NCI-H226 (cell line): ENCODE measurements around the gene MYD88.
A peak's percentile ranks its signal among the peaks of the same experiment; 100 is the strongest.
"Not testable (repeated sequence)": the region's sequence is repeated elsewhere in the genome, so short reads cannot be mapped to it uniquely, and the experiment has no call there.

ENCODE experiments used
- DNase-seq: peaks from one replicate; pipeline ENCODE4 v3.0.0-alpha.2; 2015

Gene MYD88

GRCh38 chr3:38146504-38146903 lies 8.0 kb downstream of the MYD88 start:
- no peak for DNase-seq

- no peak for DNase-seq
Observed at GRCh38 chr3:38147421-38147820, 9.0 kb downstream of the MYD88 start.

GRCh38 chr3:38148311-38148882 lies 9.9 kb downstream of the MYD88 start:
- DNase-seq = no peak

GRCh38 chr3:38149708-38150107 lies 11.2 kb downstream of the MYD88 start:
- no peak for DNase-seq

- DNase-seq = no peak
Observed at GRCh38 chr3:38150780-38151528, 12.5 kb downstream of the MYD88 start.

- peak; percentile 87 for DNase-seq
Observed at GRCh38 chr3:38151667-38152265, 13.3 kb downstream of the MYD88 start.

GRCh38 chr3:38152609-38153008 lies 14.1 kb downstream of the MYD88 start:
- no peak for DNase-seq

- no peak for DNase-seq
Observed at GRCh38 chr3:38153221-38153620, 14.8 kb downstream of the MYD88 start.

- DNase-seq = peak; percentile 79
Observed at GRCh38 chr3:38154033-38154494, 15.6 kb downstream of the MYD88 start.

GRCh38 chr3:38154625-38155255 lies 16.3 kb downstream of the MYD88 start:
- no peak for DNase-seq

GRCh38 chr3:38155825-38156224 lies 17.4 kb downstream of the MYD88 start:
- no peak for DNase-seq

GRCh38 chr3:38157117-38157516 lies 18.7 kb downstream of the MYD88 start:
- DNase-seq = no peak

- DNase-seq = peak; percentile 86
Observed at GRCh38 chr3:38157595-38157994, 19.1 kb downstream of the MYD88 start.

- DNase-seq = no peak
Observed at GRCh38 chr3:38158472-38158871, 20.0 kb downstream of the MYD88 start.

GRCh38 chr3:38160704-38161103 lies 22.2 kb downstream of the MYD88 start:
- not testable (repeated sequence) for DNase-seq

- no peak for DNase-seq
Observed at GRCh38 chr3:38163117-38163840, 24.8 kb downstream of the MYD88 start.

- no peak for DNase-seq
Observed at GRCh38 chr3:38163841-38164642, 25.6 kb downstream of the MYD88 start.

GRCh38 chr3:38164643-38164951 lies 26.1 kb downstream of the MYD88 start:
- DNase-seq = no peak

GRCh38 chr3:38164952-38165721 lies 26.7 kb downstream of the MYD88 start, which contains the start of gene OXSR1:
Gene OXSR1 (plus strand): TSS chr3:38165537. CDS start chr3:38165877, 340 bp downstream.
- peak; percentile 99 for DNase-seq

- no peak for DNase-seq
Observed at GRCh38 chr3:38165722-38166387, 27.4 kb downstream of the MYD88 start.

GRCh38 chr3:38167591-38167990 lies 29.1 kb downstream of the MYD88 start:
- no peak for DNase-seq
